OCI-LY3 (cell line): Measurements from ENCODE around the gene ERCC8.
A peak's percentile ranks its signal among the peaks of the same experiment; 100 is the strongest.

ENCODE experiments used
- H2AFZ ChIP-seq: fragments of 200-600, 300-600 bp; shearing (Covaris generic); 2 replicates; pipeline ENCODE4 v1.6.0; 2014; ENCODE audit warnings: antibody characterized with exemption, low read depth, low read length
- H3K27ac ChIP-seq: fragments of 200-600, 300-600 bp; sonication (generic); 2 replicates; pipeline ENCODE4 v1.5.1; 2014; ENCODE audit warnings: mild to moderate bottlenecking, low read length, moderate library complexity, mixed read lengths
- H3K27me3 ChIP-seq: fragments of 200-600, 300-600 bp; sonication (generic); 2 replicates; pipeline ENCODE4 v1.6.1; 2014; ENCODE audit warnings: low read depth, low read length, mixed read lengths
- H3K36me3 ChIP-seq: fragments of 200-600, 300-600 bp; sonication (generic); replicated peaks from 2 replicates; pipeline ENCODE3; 2014; ENCODE audit warnings: low read depth, low read length, mixed read lengths
- H3K4me1 ChIP-seq: fragments of 300-600, 200-600 bp; sonication (generic); 2 replicates; pipeline ENCODE4 v1.6.1; 2014; ENCODE audit warnings: low read length, mixed read lengths
- H3K4me2 ChIP-seq: fragments of 200-600, 300-600 bp; sonication (generic); 2 replicates; pipeline ENCODE4 v1.6.1; 2014; ENCODE audit warnings: low read length, mixed read lengths
- H3K4me3 ChIP-seq: fragments of 300-600, 200-600 bp; sonication (generic); 2 replicates; pipeline ENCODE4 v1.5.1; 2014; ENCODE audit warnings: antibody characterized with exemption, mild to moderate bottlenecking, low read length, moderate library complexity
- H3K79me2 ChIP-seq: fragments of 300-600, 200-600 bp; shearing (Covaris generic); 2 replicates; pipeline ENCODE4 v1.6.1; 2014; ENCODE audit warnings: mild to moderate bottlenecking, low read length, mixed read lengths
- H3K9ac ChIP-seq: fragments of 300-600, 200-600 bp; shearing (Covaris generic); 2 replicates; pipeline ENCODE4 v1.6.0; 2014; ENCODE audit warnings: mild to moderate bottlenecking, low read length, moderate library complexity
- H3K9me3 ChIP-seq: fragments of 200-600, 300-600 bp; shearing (Covaris generic); 2 replicates; pipeline ENCODE4 v1.6.1; 2014; ENCODE audit warnings: low read length, mixed read lengths; ENCODE audit not compliant: insufficient read depth
- H4K20me1 ChIP-seq: fragments of 200-600, 300-600 bp; sonication (generic); 2 replicates; pipeline ENCODE4 v1.6.1; 2016; ENCODE audit warnings: low read length, mixed read lengths; ENCODE audit not compliant: insufficient read depth
- EZH2phosphoT487 ChIP-seq: fragments of 200-600 bp; shearing (Covaris generic); IDR thresholded peaks from 2 replicates; pipeline ENCODE4 v1.6.1; 2018; ENCODE audit warnings: antibody characterized with exemption, mixed run types, low read depth
- TF ChIP-seq, protein P1 (sequence below): fragments of 200-600, 300-600 bp; sonication (generic); IDR thresholded peaks from 2 replicates; pipeline ENCODE4 v1.5.1; 2014; ENCODE audit warnings: antibody characterized with exemption, low read length, low read depth

Gene ERCC8

GRCh38 chr5:60977956-60978737 lies 33.3 kb upstream of the ERCC8 start:
- Histone ChIP-seq H2AFZ (no peak overlapping the region), H3K4me2 (no peak overlapping the region), H3K9me3 (no peaks in the 10 kb centered on the region), H3K79me2 (peaks cover 11% of the 10 kb centered on the region; the same call in 1 of the 2 replicates), H3K27ac (no peak overlapping the region), H3K4me3 (no peak overlapping the region), H3K9ac (no peak overlapping the region), H4K20me1 (no peaks in the 10 kb centered on the region), H3K36me3 (peaks cover 3% of the 10 kb centered on the region), H3K4me1 (no peaks in the 10 kb centered on the region), H3K27me3 (no peaks in the 10 kb centered on the region)
- TF ChIP-seq, protein P1, sequence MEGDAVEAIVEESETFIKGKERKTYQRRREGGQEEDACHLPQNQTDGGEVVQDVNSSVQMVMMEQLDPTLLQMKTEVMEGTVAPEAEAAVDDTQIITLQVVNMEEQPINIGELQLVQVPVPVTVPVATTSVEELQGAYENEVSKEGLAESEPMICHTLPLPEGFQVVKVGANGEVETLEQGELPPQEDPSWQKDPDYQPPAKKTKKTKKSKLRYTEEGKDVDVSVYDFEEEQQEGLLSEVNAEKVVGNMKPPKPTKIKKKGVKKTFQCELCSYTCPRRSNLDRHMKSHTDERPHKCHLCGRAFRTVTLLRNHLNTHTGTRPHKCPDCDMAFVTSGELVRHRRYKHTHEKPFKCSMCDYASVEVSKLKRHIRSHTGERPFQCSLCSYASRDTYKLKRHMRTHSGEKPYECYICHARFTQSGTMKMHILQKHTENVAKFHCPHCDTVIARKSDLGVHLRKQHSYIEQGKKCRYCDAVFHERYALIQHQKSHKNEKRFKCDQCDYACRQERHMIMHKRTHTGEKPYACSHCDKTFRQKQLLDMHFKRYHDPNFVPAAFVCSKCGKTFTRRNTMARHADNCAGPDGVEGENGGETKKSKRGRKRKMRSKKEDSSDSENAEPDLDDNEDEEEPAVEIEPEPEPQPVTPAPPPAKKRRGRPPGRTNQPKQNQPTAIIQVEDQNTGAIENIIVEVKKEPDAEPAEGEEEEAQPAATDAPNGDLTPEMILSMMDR = no peak
- no peak for TF ChIP-seq EZH2phosphoT487

DNA sequence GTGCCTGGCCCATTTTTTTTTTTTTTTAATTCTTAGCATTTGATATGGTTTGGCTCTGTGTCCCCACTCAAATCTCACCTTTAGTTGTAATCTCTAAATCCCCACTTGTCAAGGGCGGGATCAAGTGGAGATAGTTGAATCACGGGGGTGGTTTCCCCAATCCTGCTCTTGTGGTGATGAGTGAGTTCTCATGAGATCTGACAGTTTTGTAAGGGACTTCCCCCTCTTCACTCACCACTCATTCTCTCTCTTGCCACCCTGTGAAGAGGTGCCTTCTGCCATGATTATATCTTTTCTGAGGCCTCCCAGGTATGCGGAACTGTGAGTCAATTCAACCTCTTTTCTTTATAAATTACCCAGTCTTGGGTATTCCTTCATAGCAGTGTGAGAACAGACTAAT lies 27.4 kb upstream of the ERCC8 start:
- Histone ChIP-seq H3K27ac (no peak overlapping the region), H3K27me3 (no peaks in the 10 kb centered on the region), H3K9ac (no peak overlapping the region), H3K9me3 (no peaks in the 10 kb centered on the region), H3K4me2 (no peak overlapping the region), H3K4me1 (peaks cover 8% of the 10 kb centered on the region), H2AFZ (no peak overlapping the region), H4K20me1 (no peaks in the 10 kb centered on the region), H3K36me3 (peaks cover 4% of the 10 kb centered on the region), H3K4me3 (no peak overlapping the region), H3K79me2 (peaks cover 17% of the 10 kb centered on the region; the same call in 1 of the 2 replicates)
- no peak for TF ChIP-seq EZH2phosphoT487
- TF ChIP-seq, protein P1 = no peak

- TF ChIP-seq EZH2phosphoT487 = no peak
- TF ChIP-seq, protein P1 = no peak
- no peaks in the 10 kb centered on the region for H3K36me3 ChIP-seq
- no peak overlapping the region for H2AFZ ChIP-seq
- peaks cover 13% of the 10 kb centered on the region for H3K79me2 ChIP-seq
- no peak overlapping the region for H3K27ac ChIP-seq
- H3K27me3 ChIP-seq = no peaks in the 10 kb centered on the region
- H4K20me1 ChIP-seq = no peaks in the 10 kb centered on the region
- H3K9ac ChIP-seq = no peak overlapping the region
- peaks cover 6% of the 10 kb centered on the region for H3K4me1 ChIP-seq
- H3K4me3 ChIP-seq = no peak overlapping the region
- no peak overlapping the region for H3K4me2 ChIP-seq
- H3K9me3 ChIP-seq = no peaks in the 10 kb centered on the region
Measured at GRCh38 chr5:60961685-60962084, 16.8 kb upstream of the ERCC8 start.

- Histone ChIP-seq H2AFZ (no peak overlapping the region), H3K79me2 (peaks cover 17% of the 10 kb centered on the region), H3K9ac (no peak overlapping the region), H3K36me3 (no peaks in the 10 kb centered on the region), H3K4me2 (peak overlapping the region; percentile 40; the same call in 1 of the 2 replicates), H3K4me1 (peaks cover 6% of the 10 kb centered on the region), H4K20me1 (no peaks in the 10 kb centered on the region), H3K4me3 (no peak overlapping the region), H3K27me3 (no peaks in the 10 kb centered on the region), H3K9me3 (no peaks in the 10 kb centered on the region), H3K27ac (no peak overlapping the region)
- TF ChIP-seq, protein P1 = peak; percentile 50
- TF ChIP-seq EZH2phosphoT487 = no peak
Measured at GRCh38 chr5:60960591-60960990, 15.7 kb upstream of the ERCC8 start.
